Measurements from ENCODE around the gene JAZF1.

The JAZF1 gene

DNA sequence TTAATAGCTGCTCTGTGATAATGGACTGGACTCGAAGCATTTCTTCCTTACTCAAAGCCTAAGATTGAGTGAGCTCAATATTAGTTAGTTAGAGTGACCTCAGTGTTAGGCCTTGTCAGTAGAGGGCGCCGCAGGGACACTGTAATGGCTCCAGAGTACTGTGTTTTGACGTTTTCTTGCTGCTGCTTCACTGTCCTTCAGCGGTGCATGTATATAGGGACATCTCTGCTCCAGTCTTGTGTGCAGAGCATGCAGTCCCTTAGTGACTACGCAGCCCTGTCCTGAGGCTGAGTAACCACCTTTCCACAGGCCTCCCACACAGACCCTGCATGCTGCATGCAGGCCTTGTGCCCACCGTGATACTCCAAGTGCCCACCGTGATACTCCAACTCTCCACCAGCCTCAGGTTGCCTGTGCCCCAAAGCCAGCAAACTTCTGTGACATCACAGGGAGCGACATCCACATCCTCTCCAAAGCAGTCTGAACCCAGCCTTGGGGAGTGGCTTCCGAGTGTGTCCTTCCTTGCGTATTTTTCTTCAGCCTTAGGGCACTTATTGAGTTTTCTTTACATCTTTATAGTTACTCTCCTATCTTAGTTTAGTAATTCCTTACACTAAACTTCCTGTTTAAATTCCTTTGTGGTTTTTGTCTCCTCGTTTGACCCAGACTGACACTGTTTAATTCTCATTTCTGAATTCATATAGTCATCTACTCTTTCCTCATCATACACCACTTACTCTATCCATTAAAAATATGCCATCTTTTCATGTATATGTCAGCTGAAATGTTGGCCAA lies 118.2 kb downstream of the JAZF1 start:
- DNase-seq (ENCODE audit: low read depth), result peak; percentile 76
- H3K4me3 ChIP-seq (ENCODE audit: low read length), result no peak overlapping the region
- TF ChIP-seq, protein P1, sequence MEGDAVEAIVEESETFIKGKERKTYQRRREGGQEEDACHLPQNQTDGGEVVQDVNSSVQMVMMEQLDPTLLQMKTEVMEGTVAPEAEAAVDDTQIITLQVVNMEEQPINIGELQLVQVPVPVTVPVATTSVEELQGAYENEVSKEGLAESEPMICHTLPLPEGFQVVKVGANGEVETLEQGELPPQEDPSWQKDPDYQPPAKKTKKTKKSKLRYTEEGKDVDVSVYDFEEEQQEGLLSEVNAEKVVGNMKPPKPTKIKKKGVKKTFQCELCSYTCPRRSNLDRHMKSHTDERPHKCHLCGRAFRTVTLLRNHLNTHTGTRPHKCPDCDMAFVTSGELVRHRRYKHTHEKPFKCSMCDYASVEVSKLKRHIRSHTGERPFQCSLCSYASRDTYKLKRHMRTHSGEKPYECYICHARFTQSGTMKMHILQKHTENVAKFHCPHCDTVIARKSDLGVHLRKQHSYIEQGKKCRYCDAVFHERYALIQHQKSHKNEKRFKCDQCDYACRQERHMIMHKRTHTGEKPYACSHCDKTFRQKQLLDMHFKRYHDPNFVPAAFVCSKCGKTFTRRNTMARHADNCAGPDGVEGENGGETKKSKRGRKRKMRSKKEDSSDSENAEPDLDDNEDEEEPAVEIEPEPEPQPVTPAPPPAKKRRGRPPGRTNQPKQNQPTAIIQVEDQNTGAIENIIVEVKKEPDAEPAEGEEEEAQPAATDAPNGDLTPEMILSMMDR (conservative IDR thresholded peaks at IDR 0.05; ENCODE audit: low read length), result peak; percentile 88

- no peak overlapping the region for H3K4me3 ChIP-seq (ENCODE audit: low read length)
- TF ChIP-seq, protein P1 (conservative IDR thresholded peaks at IDR 0.05; ENCODE audit: low read length), result no peak
- DNase-seq (ENCODE audit: low read depth), result no peak
These were observed 118.8 kb downstream of the JAZF1 start for GRCh38 chr7:28061824-28062196.

DNA sequence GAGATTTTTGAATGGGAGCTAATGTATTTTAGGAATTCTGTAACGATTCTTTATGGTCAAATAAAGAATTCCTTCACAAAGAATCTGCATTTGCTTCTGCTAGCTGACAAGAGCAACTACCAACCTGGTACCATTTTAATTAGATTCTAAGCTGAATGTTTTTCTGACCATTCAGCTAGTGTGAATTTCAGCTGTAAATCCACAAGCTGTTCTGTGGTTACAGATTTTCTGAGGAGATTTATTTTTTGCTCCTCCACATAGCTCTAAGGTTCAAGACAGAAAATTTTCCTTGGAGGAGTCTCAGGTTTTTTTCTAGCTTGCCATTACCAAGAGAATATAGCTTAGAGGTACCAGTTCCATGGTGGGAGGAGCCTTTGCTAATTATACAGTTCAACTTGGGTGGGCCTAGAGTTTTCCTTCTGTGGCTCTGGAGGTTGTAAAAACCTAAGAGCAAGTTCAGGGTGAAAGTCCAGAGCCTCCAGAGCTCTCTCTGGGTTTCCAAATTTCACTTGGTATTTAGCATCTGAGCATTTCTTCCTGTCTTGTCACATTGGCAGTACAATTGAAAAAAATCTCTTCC lies 120.1 kb downstream of the JAZF1 start:
- no peak overlapping the region for H3K4me3 ChIP-seq (ENCODE audit: low read length)
- TF ChIP-seq, protein P1 (conservative IDR thresholded peaks at IDR 0.05; ENCODE audit: low read length), result no peak
- DNase-seq (ENCODE audit: low read depth), result peak; percentile 72

DNA sequence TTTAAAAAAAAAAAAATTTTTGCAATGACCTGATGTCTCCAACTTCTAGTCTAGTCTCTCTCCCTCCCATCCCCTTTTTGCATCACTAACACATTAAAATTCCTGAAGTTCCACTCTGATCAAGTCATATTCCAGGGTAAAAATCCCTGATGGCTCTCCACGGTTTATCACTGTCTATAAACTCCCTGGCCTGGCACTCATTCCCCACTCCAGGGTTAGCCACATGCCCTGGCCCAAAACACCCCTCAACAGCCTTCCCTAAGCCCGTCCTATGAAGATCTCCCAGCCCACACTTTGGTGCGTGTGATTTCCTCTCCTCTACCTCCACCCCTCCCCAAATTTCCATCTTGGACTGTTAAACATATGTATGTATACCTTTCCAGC lies 125.4 kb downstream of the JAZF1 start:
- DNase-seq (ENCODE audit: low read depth), result peak; percentile 61
- no peak overlapping the region for H3K4me3 ChIP-seq (ENCODE audit: low read length)
- TF ChIP-seq, protein P1 (conservative IDR thresholded peaks at IDR 0.05; ENCODE audit: low read length), result no peak

GRCh38 chr7:28054531-28055160 lies 125.9 kb downstream of the JAZF1 start:
- no peak for DNase-seq (ENCODE audit: low read depth)
- no peak overlapping the region for H3K4me3 ChIP-seq (ENCODE audit: low read length)
- TF ChIP-seq, protein P1 (conservative IDR thresholded peaks at IDR 0.05; ENCODE audit: low read length), result no peak

- TF ChIP-seq, protein P1 (conservative IDR thresholded peaks at IDR 0.05; ENCODE audit: low read length), result no peak
- DNase-seq (ENCODE audit: low read depth), result peak; percentile 83
- no peak overlapping the region for H3K4me3 ChIP-seq (ENCODE audit: low read length)
These were observed 127.7 kb downstream of the JAZF1 start for GRCh38 chr7:28052933-28053332.
